HG02885 (cell line): ENCODE results near the gene KCNH2.

Source experiments
- ATAC-seq: cut with Tn5 transposase; IDR thresholded peaks from one replicate; pipeline ENCODE4 v1.9.1; 2021; ENCODE audit warnings: mild to moderate bottlenecking; ENCODE audit not compliant: unreplicated experiment, poor library complexity

Gene KCNH2

DNA sequence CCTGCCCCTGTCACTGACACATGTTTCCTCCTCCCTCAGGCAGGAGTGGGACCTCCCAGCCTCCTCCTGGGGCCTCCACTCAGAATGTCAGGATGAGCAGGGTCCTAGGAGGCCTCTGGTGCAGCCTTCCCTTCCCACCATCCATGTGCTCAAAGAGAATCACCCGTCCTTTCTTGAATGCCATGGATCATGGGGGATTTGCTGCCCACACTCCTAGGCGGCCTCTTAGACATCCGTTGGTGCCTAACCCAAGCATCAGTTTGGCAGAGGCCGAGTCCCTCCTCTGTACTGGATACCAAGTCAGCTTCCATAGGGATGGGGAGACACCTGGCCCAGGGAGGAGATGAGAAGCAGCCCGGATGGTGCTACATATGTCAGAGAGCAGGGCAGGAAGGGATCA, 19.7 kb upstream of the KCNH2 start:
- no peak for ATAC-seq

DNA sequence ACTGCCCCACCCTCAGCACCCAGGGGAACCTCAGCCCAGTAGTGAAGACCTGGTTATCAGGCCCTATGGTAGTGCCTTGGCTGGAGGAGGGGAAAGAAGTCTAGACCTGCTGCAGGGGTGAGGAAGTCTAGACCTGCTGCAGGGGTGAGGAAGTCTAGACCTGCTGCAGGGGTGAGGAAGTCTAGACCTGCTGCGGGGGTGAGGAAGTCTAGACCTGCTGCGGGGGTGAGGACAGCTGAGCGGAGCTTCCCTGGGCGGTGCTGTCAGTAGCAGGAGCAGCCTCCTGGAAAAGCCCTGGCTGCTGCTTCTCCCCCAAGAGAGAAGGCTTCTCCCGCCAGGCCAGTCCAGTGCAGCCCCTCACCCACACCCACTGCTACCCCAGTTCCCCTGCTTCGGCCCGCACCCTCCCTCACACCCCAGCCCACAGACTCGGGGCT, 19.0 kb upstream of the KCNH2 start:
- no peak for ATAC-seq

DNA sequence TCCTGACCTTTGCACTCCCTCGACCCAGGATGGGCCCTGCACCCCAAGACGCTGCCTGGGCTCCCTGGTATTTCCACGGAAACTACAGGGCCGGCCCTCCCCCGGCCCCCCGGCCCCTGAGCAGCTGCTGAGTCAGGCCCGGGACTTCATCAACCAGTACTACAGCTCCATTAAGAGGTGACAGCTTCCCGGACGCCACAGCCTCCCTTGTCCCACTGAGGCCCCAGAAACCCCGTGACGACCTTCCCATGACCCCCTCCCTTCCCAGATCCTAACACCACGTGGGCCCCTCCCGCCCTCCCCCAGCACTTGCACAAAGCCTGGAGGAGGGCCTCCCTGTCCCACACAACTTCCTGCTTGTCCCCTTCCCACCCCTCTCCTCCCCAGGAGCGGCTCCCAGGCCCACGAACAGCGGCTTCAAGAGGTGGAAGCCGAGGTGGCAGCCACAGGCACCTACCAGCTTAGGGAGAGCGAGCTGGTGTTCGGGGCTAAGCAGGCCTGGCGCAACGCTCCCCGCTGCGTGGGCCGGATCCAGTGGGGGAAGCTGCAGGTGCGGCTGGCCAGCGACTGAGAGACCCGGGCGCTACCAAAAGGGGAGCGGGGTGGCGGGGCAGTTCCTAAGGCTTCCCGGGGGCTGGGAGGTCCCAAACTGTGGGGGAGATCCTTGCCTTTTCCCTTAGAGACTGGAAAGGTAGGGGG, 18.4 kb upstream of the KCNH2 start:
- ATAC-seq = no peak

DNA sequence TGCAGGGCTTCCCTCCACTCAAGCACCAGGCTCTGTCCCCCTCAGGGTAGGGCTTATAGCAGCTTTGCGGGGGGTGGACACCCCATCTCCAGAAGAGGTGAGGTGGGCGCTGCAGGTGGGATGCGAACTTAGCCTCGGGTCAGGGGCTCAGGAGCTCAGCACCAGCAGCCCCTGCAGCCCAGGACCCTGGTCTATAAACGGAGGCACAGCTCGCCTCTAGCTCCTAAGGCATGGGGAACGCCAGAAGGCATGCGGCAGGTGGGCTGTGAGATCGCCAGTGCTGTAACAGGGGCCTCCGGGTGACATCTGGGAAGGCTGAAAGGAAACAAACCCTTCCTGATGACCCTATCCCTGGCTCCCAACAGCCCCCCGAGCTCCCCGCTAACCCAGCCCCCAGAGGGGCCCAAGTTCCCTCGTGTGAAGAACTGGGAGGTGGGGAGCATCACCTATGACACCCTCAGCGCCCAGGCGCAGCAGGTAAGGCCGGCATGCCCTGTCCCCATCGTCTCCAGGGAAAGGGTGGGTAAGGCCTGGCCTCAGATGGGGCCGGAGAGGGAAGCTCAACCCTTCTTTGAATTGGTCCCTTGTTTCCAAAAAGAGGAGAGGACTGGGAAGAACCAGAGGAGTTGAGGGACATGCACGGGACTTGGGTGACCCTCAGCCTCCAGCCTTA, 16.9 kb upstream of the KCNH2 start:
- no peak for ATAC-seq

DNA sequence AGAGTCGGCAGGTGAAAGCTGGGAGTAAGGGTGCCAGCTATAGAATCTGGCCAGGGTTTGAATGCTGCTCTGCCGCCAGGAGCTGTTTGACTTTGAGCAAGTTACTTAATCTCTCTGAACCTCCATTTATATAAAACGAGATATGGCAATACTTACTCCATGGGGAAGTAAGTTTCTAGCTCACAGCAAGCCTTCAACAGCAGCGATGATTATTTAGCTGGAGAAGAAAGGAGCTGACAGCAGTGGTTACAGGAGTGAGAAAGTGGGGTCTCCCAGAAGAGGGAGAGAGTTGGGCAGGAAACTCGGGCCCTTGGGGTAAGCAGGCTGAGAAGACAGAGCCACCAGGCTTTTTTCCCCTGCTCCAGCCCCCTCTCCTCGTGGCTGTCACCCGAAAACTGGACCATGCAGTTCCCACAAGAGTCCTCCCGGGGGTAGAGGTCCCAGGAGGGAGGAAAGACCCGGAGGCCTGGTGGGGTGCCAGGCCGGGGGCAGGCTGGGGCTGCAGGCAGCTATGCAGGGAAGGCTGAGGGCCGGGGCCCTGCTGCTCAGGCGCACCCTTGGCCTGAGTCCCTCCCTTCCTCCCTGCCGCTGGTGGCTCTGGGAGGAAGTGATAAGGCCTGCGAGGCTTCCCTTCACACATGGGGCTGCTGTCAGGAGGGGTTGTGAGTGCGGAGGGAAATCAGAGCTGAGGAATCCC, 16.2 kb upstream of the KCNH2 start:
- no peak for ATAC-seq

DNA sequence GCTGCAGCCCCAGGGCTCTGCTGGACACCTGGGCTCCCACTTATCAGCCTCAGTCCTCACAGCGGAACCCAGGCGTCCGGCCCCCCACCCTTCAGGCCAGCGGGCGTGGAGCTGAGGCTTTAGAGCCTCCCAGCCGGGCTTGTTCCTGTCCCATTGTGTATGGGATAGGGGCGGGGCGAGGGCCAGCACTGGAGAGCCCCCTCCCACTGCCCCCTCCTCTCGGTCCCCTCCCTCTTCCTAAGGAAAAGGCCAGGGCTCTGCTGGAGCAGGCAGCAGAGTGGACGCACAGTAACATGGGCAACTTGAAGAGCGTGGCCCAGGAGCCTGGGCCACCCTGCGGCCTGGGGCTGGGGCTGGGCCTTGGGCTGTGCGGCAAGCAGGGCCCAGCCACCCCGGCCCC, 15.4 kb upstream of the KCNH2 start:
- ATAC-seq = no peak

DNA sequence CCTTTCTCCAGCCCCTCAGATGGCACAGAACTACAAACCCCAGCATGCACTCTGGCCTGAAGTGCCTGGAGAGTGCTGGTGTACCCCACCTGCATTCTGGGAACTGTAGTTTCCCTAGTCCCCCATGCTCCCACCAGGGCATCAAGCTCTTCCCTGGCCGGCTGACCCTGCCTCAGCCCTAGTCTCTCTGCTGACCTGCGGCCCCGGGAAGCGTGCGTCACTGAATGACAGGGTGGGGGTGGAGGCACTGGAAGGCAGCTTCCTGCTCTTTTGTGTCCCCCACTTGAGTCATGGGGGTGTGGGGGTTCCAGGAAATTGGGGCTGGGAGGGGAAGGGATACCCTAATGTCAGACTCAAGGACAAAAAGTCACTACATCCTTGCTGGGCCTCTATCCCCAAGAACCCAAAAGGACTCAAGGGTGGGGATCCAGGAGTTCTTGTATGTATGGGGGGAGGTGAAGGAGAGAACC, 14.7 kb upstream of the KCNH2 start:
- ATAC-seq = peak; percentile 70

DNA sequence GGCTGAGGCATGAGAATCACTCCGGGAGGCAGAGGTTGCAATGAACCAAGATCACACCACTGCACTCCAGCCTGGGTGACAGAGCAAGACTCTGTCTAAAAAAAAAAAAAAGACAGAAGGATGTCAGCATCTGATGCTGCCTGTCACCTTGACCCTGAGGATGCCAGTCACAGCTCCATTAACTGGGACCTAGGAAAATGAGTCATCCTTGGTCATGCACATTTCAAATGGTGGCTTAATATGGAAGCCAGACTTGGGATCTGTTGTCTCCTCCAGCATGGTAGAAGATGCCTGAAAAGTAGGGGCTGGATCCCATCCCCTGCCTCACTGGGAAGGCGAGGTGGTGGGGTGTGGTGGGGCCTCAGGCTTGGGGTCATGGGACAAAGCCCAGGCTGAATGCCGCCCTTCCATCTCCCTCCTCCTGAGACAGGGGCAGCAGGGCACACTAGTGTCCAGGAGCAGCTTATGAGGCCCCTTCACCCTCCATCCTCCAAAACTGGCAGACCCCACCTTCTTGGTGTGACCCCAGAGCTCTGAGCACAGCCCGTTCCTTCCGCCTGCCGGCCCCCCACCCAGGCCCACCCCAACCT, 14.0 kb upstream of the KCNH2 start:
- no peak for ATAC-seq

DNA sequence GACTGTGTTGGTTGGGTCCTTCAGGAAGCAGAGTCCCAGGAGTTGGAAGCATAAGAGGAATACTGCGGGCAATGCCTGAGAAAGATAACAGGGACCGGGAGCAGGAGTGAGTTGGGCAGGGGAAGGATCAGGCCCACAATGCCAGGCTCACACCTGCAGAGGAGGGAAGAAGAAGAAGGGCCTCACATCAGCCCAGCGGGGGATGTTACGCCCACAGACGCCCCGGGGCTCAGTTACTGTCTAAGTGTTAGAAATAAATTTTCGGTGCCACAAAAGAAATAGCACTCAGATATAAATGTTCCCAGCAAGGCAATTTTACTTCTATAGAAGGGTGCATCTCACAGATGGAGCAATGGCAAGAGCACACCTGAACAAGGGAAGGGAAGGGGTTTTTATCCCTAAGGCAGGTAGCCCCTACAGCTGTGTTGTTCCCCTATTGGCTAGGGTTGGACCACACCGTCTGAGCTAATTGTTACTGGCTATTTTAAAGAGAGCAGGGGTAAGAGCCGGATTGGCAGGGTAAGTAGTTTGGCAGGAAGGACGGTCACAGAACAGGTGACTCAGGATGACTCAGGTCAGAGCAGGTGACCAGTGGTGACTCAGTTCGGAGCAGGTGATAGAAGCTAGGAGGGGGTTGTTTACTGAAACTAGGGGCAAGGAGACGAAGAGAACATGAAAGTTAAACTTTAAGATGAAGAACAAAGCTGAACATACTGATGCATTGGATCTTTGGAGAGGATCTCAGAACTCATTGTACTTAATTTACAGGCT, 12.5 kb upstream of the KCNH2 start, which contains the start of gene NOS3:
Gene NOS3, plus strand, starts transcription at position 602 of the 771 bp plus-strand sequence. CDS start 2,787 bp downstream, outside the sequence.
- ATAC-seq = no peak

DNA sequence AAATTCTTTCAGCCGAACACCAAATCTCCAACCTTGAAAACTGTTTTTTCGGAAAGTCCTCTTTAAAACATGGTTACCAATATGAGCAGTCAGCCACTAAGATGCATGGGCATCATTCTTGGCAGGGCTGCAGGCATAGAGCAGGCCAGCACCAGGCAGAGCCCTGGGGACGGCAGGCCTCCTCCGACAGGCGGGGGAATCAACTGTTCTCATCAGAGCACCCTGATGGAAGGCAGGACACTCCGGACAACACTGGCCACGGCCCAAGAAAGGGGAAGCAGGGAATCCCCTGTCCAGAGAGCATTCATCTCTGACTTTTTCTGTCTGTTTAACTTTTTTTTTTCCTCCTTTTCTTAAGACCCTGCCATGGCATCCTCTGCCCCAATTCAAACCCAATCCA, 11.3 kb upstream of the KCNH2 start:
- ATAC-seq = no peak

DNA sequence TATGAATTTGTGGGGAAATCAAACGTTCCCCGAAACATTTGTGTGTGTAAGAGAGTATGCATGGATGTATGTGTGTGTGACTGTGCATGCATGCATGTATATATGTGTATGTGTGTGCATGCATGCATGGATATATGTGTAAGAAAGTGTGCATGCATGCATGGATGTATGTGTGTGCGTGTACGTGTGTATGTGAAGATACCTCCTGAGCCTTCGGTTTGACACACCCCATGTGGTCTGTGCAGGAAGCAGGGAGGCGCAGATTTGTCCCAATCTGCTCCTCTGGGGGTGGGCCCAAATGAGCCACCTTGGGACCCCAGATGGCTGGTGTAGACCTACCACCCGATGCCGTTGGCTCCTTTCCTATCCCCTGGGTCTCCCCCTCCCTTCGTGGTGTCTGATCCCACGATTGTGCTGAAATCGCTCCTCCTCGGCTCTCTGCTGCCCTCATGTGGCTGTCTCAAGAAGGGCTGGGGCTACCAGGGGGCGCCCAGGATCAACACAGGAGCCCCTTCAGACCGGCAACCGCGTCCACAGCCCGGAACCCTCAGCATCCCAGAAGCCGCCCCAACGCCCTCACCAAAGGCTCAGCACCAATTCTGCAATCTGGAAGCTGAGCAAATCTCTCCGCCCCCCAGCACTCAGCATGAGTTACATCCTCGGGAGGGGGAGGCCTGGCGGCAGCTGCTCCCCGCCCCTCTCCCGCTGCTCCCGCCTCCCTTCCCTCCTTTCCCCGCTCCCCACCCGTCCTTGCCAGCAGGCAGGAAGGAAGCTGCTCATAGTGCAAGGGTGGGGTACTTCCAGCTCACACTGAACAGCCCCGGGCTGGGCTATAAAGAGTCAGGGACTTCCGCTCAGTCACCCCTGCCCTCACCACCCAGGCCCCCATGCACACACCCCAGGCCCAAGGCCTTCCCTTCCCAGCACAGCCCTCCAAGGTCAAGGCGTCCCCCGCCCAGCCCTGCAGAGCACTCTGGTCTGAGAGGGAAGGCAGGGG, 10.4 kb upstream of the KCNH2 start:
- no peak for ATAC-seq

DNA sequence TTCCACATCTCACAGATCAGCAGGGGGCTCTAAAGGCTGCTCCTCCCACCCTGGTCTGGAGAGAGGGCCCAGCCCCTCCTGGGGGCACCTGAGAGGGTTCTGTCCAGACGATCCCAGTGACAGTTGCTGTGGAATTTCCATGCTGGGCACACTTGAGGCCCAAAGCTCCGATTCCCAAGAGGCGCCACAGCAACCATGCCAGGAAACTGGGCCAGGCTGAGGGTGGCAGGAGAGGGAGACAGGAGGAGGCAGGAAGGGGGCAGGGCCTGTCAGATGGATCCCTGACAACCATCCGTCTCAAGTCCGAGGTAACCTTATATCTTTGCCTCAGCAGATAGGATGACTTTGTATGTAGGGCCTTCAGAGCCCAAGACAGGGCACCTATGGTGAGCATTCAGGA, 8.4 kb upstream of the KCNH2 start:
- ATAC-seq = no peak

DNA sequence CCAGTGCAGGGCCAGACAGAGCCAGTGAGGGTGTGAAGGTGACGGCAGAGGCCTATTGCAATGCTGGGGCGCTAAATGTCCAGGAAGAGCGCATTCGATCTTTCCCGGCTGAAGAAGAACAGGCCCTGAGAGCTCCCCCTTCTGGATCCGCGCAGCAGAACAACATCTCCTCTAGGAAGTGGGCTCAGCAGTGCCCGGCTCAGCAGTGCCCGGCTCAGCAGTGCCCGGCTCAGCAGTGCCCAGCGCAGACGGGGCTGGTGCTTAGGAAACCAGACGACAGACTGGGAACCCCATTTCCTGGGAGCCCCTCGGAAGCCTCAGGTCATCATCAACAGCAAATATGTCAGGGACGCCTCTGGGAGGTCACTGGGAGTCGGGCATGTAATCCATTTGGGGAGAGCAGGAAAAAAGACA, 8.0 kb upstream of the KCNH2 start:
- ATAC-seq = no peak

DNA sequence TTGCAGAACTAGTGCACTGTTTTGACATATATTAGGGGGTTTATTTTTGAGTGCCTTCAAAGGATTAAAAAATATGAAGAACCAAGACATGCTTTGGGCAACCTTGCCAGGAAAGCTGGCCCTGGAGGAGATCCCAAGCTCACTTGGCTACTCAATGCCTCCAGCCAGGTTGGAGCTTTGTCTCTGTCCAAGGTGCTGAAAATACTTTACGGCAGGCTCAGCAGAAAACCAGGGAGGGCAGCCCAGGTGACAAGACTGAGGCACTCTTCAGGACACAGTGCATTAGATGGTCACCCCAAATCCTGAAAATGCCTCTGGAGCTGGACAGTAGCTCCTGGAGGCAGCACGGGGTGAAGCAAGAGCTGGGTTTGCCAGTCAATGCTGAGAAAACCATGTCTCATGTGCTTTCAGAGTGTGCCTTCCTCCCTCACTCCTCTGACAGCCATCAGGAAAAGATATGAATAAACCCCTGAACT, 5.8 kb upstream of the KCNH2 start:
- ATAC-seq = no peak

DNA sequence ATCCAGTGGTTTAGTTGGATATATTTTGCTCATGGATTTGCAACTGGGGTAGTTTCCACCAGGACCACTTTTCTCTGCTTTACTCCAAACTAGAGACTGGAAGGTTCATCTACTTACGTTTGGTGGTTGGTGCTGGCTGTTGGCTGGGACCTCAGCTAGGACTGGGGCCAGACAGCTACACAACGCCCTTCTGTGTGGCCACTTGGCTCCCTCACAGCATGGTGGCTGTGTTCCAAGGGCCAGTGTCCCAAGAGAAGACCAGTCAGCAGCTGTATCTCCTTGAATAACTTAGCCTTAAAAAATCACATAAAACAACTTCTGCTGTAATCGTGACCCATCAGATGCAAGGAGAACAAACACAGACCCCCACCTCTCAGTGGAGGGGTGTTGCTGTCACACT, 4.2 kb upstream of the KCNH2 start:
- no peak for ATAC-seq

DNA sequence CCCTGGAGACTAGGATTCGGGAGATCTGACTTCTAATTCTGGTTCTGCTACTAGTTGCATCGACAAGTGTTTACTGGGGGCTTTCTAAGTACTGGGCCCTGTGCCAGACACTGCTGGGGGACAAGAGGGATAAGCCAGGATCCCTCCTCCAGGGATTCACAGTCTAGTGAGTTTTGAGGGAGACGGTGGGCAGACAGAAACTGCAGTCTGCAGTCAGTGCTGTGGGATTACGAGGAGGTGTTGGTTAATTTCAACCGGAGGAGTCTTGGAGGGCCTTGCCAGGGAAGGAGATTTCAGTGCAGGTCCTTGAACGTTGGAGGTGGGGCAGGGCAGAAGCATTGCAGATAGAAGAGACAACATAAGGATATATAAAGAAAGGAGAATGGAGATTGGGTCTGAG, 3.5 kb upstream of the KCNH2 start:
- no peak for ATAC-seq

DNA sequence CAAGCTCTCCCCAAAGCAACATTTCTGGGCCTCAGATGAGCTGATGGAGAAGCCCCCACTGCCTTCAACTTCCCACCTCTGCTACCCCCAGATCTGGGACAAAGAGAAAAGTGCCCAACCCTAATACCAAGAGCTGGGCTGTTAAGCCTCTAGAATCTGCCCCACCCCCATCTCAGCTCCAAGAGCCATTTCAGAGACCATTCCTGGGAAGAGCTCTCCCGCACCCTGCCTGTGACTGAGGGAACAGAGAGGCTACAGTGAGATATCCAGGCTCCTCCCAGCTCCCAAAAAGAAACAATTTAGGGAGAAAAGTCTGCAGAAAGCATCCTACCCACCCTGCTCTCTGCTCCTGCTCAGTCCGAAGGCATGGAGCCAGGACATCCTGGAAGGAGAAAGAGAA, 2.5 kb upstream of the KCNH2 start:
- no peak for ATAC-seq

DNA sequence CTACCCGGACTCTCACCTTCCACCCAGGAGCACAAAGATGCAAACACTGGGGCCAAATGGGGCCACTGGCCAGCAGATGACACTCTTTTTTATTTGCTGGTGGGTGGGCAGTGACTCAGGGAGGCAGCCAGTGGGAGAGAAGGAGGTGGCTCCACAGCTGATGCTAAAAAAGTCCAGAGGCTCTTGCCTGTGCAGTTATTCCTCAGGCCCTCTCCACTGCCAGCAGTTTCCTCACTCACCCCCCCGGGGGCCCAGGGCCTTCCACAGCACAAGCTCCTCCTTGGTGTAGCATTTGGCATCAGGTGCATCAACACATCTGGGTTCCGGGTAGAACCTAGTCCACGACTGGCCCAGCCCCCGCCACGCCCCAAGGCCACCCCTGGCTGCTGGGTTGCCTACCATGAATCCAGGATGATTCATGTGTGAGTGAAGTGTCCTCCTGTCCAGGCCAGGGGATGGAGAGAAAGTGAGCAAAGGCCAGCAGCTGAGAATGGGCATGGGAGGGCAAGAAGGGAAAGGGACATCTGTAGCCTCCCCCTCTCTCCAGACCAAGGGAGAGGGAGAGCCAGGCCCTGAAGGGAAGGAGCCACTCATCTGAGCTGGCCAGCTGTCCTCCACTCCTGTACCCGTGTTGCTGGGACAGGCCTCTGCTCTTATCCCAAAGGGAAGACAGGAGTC, 1.7 kb upstream of the KCNH2 start:
- ATAC-seq = no peak
